Activated B cell treated with CpG ODN at 0.5 μM for 24 hours (primary cell): ENCODE measurements around the gene ARID3A. TPM values are rescaled to one million over a fixed set of nuclear protein-coding genes. Genes with fewer than 3 reads are reported as not detected.
A peak's percentile ranks its signal among the peaks of the same experiment; 100 is the strongest.

Experiments
- ATAC-seq: fragments of 200-7000 bp; cut with Tn5 transposase; one replicate; pipeline ENCODE4 v1.10.0; 2021; ENCODE audit warnings: low read depth, mild to moderate bottlenecking, moderate library complexity
- CTCF ChIA-PET: fragments of 350-600 bp; sonication (Branson Sonifier 250); formaldehyde crosslinking; loops from one replicate; lab custom pipeline; 2021; ENCODE audit warnings: antibody characterized with exemption; lab: Charles Lee
- POLR2A ChIA-PET: fragments of 350-600 bp; sonication (Branson Sonifier 250); formaldehyde crosslinking; loops from one replicate; lab custom pipeline; 2021; ENCODE audit warnings: antibody characterized with exemption; lab: Charles Lee
- DNase-seq: peaks from one replicate; pipeline ENCODE4 v3.0.0; 2022
- H3K27ac Mint-ChIP-seq: one replicate; pipeline ENCODE4 v1.8.0; 2020; ENCODE audit warnings: mixed read lengths
- H3K27me3 Mint-ChIP-seq: one replicate; pipeline ENCODE4 v1.8.0; 2021; ENCODE audit warnings: mixed read lengths
- H3K36me3 Mint-ChIP-seq: one replicate; pipeline ENCODE4 v1.8.0; 2021; ENCODE audit warnings: low read depth, mixed read lengths
- H3K4me1 Mint-ChIP-seq: one replicate; pipeline ENCODE4 v1.8.0; 2021; ENCODE audit warnings: mixed read lengths
- H3K4me3 Mint-ChIP-seq: one replicate; pipeline ENCODE4 v1.8.0; 2020; ENCODE audit warnings: mild to moderate bottlenecking, mixed read lengths
- H3K9me3 Mint-ChIP-seq: one replicate; pipeline ENCODE4 v1.8.0; 2020; ENCODE audit warnings: mixed read lengths
- CTCF ChIP-seq: fragments of 200-600 bp; IDR thresholded peaks from one replicate; pipeline ENCODE4 v1.8.0; 2022; ENCODE audit warnings: antibody characterized with exemption, mild to moderate bottlenecking
- intact Hi-C: fragments of 100-400 bp; cut with micrococcal nuclease; formaldehyde crosslinking; loops from one replicate; pipeline ENCODE4 v1.15.1; 2024
- total RNA-seq: library from RNA; stranded (reverse); gene quantifications from 2 replicates; pipeline ENCODE4 v1.2.3, GENCODE V29; 2022

Gene ARID3A
- total RNA-seq, 1 donor from 2014 or later, result 74.9 TPM

GRCh38 chr19:1018393-1018792 is 92.6 kb downstream of the ARID3A start:
- intact Hi-C loops, result no loop called here
- ChIA-PET CTCF (no interaction called here), POLR2A (interaction anchor here (0.7 to 1.8 kb wide), 5 partner anchors 9 to 99 kb away, joined by 3 to 9 read pairs (median 4); partner anchors contain the start of genes ABCA7 and WDR18)
- Mint-ChIP-seq H3K4me1 (peaks cover 59% of the 10 kb centered on the region), H3K4me3 (peak overlapping the region; percentile 87), H3K27ac (peak overlapping the region; percentile 35), H3K36me3 (peaks cover 24% of the 10 kb centered on the region), H3K27me3 (no peaks in the 10 kb centered on the region), H3K9me3 (no peaks in the 10 kb centered on the region)
- TF ChIP-seq CTCF, result no peak
- no peak for ATAC-seq
- no peak for DNase-seq

DNA sequence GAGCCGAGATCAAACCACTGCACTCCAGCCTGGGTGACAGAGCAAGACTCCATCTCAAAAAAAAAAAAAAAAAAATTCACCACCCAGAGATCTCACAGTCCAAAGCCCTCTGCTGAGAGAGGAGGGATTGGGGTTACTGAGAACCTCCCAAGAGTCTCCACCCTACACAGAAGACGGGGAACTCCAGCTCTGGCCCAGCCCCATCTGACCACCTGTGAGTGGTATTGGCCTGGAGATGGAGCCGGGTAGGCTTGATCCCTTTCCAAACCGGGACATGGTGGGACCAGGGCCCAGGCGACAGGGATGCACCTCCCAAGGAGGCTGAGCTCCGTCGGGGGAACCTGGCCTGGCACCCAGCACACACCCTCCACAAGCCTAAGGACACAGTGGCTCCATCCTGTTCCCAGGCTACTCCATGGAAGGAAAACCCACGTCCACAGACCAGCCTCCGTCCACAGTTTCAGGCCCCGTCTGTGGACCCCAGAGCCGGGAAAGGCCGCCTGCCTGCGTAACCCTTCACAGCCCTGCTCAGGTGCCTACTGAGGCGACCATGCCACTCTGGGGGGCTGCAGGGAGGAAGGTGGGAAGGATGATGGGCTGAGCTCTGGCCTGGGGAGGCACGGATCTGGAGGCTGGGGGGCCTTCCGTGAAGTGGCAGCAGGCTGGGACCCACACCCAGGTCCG is 93.2 kb downstream of the ARID3A start:
- no peak for ATAC-seq
- CTCF ChIA-PET, result interaction anchor here (1.2 kb wide), 1 partner anchor 225 kb away, joined by 3 read pairs; no protein-coding TSS in a partner anchor
- Mint-ChIP-seq H3K4me3 (peak overlapping the region; percentile 87), H3K27ac (peak overlapping the region; percentile 35), H3K9me3 (no peaks in the 10 kb centered on the region), H3K4me1 (peaks cover 60% of the 10 kb centered on the region), H3K36me3 (peaks cover 17% of the 10 kb centered on the region), H3K27me3 (no peaks in the 10 kb centered on the region)
- no peak for DNase-seq
- no peak for TF ChIP-seq CTCF
- POLR2A ChIA-PET, result interaction anchor here (0.5 to 13.8 kb wide), 15 partner anchors 8 to 1807 kb away, joined by 3 to 365 read pairs (median 4); partner anchors contain the start of genes ABCA7, ARHGAP45, CIRBP and WDR18
- intact Hi-C loops, result no loop called here

- no peak for DNase-seq
- peak overlapping the region; percentile 77 for H3K27ac Mint-ChIP-seq
- peak overlapping the region; percentile 87 for H3K4me3 Mint-ChIP-seq
- TF ChIP-seq CTCF, result no peak
- peaks cover 58% of the 10 kb centered on the region for H3K4me1 Mint-ChIP-seq
- no peaks in the 10 kb centered on the region for H3K9me3 Mint-ChIP-seq
- no peak for ATAC-seq
- H3K36me3 Mint-ChIP-seq, result peaks cover 15% of the 10 kb centered on the region
- CTCF ChIA-PET, result interaction anchor here (1.2 kb wide), 1 partner anchor 225 kb away, joined by 3 read pairs; no protein-coding TSS in a partner anchor
- no peaks in the 10 kb centered on the region for H3K27me3 Mint-ChIP-seq
- POLR2A ChIA-PET, result interaction anchor here (0.5 to 13.8 kb wide), 12 partner anchors 8 to 1807 kb away, joined by 3 to 365 read pairs (median 4); partner anchors contain the start of genes ABCA7, ARHGAP45, CIRBP and WDR18
- intact Hi-C loops, result no loop called here
Observed at GRCh38 chr19:1019616-1019961, 93.8 kb downstream of the ARID3A start.

DNA sequence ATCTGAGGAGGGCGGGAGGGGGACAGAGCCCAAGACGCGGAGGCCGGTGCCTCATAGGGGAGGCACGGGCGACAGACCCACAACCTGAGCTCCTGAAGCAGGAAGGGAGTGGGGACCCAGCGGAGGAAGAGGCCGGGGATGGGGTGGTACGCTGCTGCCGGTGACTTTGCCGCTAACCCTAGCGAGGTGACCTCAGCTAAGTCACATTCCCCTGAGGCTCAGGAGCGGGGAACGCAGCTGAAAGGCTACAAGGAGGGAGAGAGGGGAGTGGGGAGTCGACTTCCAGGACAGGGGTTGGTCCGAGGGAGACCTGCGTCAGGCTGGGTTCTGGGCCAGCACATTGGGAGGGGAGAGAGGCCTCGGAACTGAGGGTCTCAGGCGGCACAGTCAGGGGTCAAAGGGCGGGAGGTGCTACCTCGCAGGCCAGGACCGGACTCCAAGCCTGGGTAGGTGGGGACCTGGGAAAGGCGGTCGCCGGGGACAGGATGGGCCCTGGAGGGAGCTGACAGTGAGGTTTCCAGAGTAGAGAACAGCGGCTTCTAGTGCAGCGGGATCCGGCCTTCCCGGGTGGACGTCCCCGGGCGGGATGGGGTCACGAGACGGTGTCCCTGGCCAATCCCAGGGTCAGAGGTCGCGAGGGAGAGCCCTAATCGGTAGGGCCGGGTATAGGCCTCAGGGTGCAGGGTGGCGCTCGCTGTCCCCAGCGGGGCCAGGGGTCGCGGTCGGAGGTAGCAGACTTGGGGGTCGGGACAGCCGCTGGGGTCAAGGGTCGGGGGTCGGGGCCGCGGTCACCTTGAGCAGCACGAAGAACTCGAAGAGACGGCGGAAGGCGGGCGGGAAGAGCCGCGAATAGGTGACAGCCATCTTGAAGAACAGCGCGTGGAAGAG is 94.4 kb downstream of the ARID3A start:
- ChIA-PET CTCF (interaction anchor here (1.2 kb wide), 1 partner anchor 224 kb away, joined by 3 read pairs; no protein-coding TSS in a partner anchor), POLR2A (interaction anchor here (0.6 to 13.8 kb wide), 12 partner anchors 8 to 1806 kb away, joined by 3 to 365 read pairs (median 4); partner anchors contain the start of genes ABCA7, ARHGAP45, CIRBP and FAM174C)
- Mint-ChIP-seq H3K9me3 (no peaks in the 10 kb centered on the region), H3K4me3 (peak overlapping the region; percentile 87), H3K27me3 (no peaks in the 10 kb centered on the region), H3K36me3 (peaks cover 15% of the 10 kb centered on the region), H3K27ac (peak overlapping the region; percentile 77), H3K4me1 (peaks cover 58% of the 10 kb centered on the region)
- intact Hi-C loops, result loop anchor here (2.0 kb wide), 1 partner anchor 19 kb away; the partner anchor contains the start of gene GRIN3B
- no peak for TF ChIP-seq CTCF
- DNase-seq (no peak), ATAC-seq (no peak)
